HG03175 (cell line): Measurements from ENCODE around the gene NLRC5.

ENCODE experiments used
- ATAC-seq: cut with Tn5 transposase; IDR thresholded peaks from one replicate; pipeline ENCODE4 v1.9.1; 2021; ENCODE audit warnings: mild to moderate bottlenecking, moderate library complexity; ENCODE audit not compliant: unreplicated experiment

NLRC5 gene

DNA sequence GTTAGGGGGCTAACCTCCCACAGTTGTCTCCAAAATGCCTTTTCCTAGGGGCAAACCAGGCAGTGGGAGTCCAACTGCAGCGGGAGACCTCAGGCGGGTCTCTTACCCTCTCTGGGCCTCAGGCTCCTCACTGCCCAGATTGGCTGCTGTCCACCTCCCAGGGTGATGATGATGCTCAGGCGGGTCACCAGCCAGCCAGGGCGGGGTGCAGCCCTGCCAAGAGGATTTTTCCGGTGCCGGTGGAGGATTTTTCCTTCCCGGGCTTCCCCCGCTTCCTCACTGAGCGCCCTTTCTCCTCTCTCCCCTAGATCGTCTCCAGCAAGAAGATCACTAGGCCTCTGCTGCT, 125.8 kb downstream of the NLRC5 start:
- ATAC-seq, result no peak

DNA sequence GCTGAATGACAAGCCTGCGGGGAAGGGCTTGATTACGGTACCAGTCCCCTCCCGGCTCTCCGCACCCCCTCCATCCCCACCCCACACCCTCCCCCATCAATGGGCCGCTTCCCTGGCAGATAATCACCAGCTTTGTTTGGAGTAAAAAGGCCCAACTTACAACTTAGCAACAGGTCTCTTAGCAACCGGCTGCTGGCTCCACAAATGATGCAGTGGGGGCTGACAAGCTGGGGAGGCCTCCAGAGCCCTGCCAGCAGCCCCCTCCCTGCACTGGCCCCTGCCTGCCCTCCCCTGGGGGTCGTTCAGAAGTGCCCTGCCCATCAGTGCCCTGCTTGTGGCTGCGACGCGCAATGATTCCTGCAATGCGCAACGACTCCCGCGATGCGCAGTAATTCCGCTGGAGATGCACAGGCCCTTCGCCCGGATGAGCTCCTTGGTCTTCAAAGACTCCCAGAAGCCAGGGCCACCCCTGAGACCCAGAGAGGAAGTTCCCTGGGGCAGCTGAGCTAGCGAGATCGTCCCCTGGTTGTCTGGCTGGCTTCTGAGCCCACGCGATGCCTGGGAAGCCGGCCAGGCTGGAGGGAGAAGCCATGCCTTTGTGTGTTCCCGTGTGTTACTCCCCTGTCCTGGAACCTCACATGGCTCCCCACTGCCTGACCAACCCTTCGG, 126.3 kb downstream of the NLRC5 start:
- ATAC-seq, result no peak

DNA sequence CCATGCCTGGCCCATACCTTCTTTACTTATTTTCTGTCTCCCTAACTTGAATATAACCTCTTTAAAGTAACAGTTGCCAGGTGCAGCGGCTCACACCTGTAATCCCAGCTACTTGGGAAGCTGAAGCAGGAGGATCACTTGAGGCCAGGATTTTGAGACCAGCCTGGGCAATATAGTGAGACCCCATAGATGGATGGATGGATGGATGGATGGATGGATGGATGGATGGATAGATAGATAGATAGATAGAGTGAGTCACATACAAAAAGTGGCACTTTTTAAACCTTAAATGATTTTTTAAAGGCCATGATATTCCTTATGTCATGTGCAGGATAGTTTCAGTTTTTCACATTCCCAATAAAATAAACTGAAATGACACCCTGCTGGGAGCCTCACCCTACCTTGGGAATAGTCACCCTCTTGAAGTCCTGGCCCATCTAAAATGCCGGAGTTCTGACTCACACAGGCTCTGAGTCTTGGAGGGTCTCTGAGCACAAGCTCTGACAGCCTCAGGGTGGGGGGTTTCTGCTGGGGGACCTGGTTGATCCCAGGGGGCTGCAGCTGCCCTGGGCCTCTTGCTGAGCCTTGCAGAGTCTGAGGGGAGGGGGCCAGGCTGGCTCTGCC, 129.2 kb downstream of the NLRC5 start:
- no peak for ATAC-seq

DNA sequence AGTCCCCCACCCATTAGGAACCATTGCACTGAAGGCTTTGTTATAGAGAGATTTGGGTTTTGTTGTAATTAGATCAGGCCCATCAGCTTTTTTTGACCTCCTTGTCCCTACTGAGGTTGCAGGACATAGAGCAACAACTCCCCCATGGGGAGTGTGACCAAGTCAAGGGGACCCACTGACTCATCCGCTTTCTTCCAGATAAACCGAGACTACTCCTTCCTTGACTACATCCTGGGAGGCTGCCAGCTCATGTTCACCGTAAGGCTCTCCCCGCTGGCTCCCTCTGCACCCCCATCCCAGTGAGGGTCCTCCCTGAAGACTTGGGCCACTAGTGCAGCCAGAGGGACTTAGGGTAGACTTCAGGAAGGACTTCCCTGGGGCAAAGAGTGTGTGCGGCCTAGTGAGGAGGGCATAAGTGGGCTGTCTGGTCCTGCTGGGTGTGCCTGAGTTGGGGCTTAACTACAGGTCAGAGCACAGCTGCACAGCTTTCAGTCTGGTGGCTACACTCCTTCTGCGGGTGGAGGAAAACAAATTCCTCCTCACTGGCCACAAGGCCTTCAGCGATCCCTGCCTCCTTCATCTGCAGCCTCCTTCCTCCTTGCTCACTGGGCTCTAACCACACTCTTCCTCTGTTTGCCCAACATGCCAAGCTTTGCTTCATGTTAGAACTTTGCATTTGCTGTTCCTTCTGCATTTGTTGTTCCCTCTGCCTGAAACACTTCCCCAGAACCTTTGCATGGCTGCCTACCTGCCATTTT, 134.0 kb downstream of the NLRC5 start:
- ATAC-seq, result no peak

DNA sequence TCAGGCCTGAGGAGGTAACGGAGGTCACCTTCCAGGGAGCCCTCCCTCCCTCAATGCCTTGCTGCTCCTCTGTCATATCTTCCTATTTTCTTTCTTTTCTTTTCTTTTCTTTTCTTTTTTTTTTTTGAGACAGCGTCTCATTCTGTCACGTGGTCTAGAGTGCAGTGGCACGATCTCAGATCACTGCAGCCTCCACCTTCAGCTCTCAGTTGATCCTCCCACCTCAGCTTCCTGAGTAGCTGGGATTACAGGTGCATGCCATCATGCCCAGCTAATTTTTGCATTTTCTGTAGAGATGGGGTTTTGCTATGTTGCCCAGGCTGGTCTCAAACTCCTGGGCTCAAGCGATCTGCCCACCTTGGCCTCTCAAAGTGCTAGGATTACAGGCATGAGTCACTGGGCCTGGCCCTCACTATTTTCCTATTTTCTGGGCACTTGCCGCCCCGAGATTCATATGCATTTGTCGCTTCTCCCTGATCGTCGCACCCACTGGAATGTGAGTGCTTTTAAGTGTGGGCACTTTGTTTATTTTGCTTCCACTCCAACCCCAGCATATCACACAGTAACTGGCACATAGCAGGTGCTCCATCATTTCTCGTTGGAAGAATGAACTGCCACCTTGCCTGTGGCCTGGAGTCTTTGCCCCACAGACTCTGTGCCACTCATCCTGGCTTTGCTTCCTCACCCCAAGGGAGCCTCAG, 134.8 kb downstream of the NLRC5 start:
- no peak for ATAC-seq

DNA sequence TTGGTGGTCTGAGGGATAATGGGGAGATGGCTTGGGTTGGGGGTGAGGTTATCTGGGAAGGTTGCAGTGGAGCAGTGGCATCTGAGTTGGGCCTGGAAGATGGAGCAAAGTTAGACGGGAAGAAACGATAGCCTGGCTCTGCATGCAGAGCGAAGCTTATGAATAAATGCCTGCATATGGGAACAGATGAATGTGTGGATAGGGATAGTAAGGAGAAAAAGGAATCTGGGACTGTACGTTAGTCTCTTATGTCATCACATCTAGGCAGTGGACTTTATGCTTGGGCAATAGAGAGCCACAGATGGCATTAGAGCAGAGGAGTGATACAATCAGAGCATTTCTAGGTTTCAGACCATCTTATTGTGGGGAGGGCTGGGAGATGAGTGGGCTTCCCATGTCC, 136.0 kb downstream of the NLRC5 start:
- no peak for ATAC-seq

DNA sequence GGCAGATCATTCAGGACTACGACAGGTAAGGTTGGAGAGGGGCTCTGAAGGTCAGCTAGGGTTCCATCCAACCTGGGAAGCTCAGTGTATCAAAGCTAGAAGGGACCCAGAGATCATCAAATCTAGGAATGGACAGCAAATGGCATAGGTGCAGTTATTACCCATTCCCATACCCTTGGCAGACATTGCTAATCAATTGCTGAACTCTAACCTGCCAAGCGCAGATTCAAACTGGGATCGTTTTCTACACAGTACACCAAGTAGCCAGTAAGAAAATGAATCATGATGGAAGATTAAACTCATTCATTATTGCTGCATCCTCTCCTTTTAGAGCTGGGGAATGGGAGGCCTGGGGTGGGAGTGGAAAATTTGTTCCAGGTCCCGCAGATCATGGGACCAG, 136.6 kb downstream of the NLRC5 start:
- ATAC-seq, result no peak

DNA sequence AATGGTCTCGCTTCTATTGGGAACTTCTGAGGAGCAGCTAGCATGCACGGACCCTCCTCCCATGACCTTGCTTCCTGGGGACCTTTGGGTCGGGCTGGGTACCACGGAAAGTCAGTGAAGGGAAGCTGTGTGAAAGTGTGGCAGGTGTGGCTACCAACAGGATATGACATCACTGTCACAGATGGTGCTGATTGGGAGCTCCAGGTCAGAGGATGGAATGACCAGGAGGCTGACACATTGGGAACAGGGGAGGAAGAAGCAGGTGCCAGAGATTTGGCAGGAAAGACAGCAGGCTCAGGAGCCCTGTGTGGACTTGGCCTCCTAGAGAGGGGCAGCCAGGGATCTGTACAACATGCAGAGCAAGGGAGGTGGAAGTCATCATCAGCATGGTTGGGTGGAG, 137.1 kb downstream of the NLRC5 start:
- no peak for ATAC-seq

DNA sequence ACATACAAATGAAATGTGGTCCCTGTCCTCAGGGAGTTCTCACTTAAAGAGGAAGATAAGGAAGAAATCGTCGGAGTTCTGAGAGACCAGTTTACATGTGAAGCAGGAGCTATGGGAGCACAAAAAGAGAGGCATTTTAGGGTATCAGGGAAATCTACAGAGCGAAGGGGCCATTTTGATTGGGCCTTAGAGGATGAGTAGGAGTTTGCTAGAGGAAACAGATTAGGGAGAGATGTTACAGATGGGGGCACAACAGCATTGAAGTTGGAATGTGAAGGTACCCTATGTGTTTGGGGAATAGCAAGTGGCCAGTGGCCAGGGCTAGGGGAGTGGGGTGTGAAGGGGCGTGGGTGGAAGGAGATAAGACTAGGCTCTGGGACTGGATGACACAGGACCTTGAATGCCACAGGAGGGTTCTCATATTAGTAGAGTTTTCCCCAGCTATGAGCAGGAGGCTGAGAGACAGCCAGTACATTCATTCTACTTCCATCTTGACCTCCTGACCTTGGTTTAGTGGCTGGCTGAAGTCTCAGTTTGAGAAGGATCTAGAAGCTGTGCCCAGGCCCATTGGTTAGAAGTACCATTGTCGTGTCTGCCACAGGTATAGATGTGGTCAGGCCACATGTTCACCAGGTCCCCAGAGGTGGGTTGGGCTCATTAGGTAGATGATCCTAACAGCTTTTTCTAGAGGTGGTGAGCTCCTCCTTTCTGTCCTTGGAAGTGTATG, 137.8 kb downstream of the NLRC5 start:
- peak; percentile 54 for ATAC-seq

DNA sequence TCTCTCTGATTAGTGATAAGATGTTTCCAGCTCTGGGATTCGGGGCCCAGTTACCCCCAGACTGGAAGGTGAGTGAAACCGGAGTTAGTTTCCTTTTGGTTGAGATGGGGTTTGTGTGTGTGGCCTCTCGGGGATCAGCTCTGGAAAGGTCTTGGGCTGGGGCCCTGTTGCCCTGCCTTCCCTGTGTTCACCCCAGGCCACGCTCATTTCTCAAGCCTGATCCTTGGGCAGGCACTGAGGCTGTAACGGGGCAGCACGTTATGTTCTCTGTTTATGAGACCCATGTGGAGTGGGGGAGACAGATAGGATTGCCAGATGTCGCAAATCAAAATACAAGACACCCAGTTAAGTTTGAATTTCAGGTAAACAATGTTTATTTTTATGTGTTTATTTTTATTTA, 138.5 kb downstream of the NLRC5 start:
- ATAC-seq, result no peak

DNA sequence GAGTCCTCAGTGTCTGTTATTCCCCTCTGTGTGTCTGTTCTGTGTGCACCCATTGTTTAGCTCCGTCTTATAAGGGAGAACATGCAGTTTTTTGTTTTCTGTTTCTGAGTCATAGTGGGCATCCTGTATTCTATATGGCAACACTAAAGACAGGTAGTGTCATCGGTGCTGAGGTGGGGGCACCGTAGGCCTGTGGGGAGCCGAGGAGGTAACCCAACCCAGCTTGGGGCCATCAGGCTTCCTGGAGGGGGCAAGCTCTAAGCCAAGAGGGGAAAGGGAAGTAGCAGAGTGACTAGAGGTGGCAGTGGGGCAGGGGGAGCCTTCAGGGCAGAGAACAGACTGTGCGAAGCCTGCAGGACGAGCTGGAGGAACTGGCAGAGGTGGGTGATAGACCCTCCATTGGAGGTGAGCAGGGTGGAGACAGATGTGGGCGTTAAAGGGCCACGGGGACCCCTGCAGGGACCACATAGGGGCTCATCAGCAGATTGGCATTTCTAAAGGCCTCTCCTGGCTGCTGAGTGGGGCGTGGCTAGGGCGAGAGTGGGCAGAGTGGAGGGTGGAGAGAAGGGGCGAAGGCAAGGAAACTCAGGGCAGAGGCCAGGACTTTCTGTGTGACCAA, 139.5 kb downstream of the NLRC5 start:
- no peak for ATAC-seq

DNA sequence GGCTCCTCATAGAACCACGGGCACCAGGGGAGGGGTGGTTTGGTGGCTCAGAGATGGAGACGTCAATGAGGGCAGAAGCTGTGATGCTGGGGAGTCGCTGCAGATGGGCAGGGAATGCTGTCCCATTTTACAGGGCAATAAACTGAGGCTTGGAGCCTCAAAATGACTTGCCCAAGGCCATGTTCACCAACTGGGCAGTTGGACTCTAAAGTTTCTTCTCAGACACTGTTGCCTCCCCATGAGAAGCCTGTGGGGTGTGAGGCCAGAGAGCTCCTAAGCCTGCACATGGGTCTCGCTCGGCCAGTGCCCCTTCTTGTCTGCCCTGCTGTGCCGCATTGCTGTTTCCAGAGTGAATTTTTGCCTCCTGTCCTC, 141.6 kb downstream of the NLRC5 start:
- no peak for ATAC-seq

DNA sequence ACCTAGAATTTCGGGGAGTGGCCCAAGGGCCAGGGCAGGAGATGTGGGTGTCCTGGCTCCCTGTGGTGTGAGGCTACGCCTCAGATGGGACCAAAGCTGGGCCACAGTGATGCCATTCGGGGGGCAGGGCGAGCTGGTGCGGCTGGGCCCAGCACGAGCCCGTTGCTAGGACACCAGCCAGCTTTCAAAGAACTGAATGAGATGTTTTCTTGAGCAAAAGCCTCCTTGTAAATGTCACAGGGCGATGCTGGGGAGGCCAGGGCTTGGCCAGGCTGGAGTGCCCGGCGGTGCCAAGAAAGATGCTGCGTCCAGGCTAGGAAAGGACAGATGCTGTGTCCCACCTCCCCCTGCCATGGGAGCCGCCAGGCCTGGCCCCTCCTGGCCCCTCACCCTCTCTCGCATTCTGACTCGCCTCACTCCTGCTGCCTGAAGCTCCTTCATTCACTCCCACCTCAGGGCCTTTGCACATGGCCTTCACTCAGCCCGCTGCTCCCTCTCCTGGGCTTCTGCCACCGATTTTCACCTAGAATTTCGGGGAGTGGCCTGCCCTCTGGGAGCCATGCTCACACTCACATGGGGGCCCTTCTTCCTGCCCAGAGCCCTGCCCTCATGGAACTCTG, 142.1 kb downstream of the NLRC5 start:
- no peak for ATAC-seq

DNA sequence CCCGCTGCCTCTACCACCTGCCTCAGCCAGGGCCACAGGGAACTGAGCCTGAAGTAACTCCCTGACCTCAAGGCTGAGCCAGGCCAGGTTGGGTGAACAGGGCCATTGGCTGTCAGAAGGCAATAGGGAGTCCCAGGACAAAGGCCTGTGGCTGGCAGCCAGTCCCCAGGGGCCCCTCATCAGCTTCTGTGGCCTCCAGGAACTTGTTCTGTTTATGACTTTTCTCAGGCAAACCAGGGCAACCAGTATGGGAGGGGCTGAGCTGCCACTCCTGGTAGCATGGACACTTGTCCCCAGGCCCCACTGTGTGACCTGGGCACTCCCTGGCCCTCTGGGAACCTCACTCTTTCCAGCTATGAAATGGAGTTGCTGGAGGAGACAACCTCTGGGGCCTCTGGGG, 143.1 kb downstream of the NLRC5 start:
- ATAC-seq, result no peak

DNA sequence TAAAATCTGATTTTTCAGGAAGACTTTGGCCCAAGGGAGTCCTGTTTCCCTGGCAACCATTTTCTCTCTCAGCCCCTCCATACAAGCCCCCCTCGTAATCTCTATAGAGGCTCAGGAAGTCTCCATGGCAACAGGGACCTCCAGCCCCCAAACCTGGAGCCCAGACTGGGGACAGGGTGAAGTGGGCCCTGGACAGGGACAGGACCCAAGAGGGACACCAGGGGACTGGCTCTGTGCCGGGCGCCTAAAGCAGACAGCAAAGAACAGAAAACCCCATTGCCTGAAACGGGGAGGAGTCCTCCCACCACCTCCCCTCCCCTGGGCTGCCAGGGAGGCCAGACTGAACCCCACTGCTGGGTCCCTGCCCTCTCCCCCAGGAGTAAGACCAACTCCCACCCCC, 143.7 kb downstream of the NLRC5 start:
- no peak for ATAC-seq
